Progenitor cell of endocrine pancreas (in vitro differentiated cells): ENCODE measurements around the gene MAPK10. TPM values are rescaled to one million over a fixed set of nuclear protein-coding genes. Genes with fewer than 3 reads are reported as not detected.

ENCODE experiments used
- DNase-seq: peaks from one replicate; pipeline ENCODE4 v3.0.0; 2021; ENCODE audit warnings: low spot score; ENCODE audit not compliant: unreplicated experiment
- H3K27ac Mint-ChIP-seq: 2 replicates; pipeline ENCODE4 v1.8.0; 2021; ENCODE audit warnings: mild to moderate bottlenecking, moderate library complexity, mixed read lengths
- H3K27me3 Mint-ChIP-seq: 2 replicates; pipeline ENCODE4 v1.8.0; 2021; ENCODE audit warnings: mixed read lengths
- H3K36me3 Mint-ChIP-seq: 2 replicates; pipeline ENCODE4 v1.8.0; 2022; ENCODE audit warnings: mixed read lengths; ENCODE audit not compliant: insufficient read depth
- H3K4me1 Mint-ChIP-seq: 2 replicates; pipeline ENCODE4 v1.8.0; 2021; ENCODE audit warnings: low read depth, mixed read lengths
- H3K4me3 Mint-ChIP-seq: 2 replicates; pipeline ENCODE4 v1.8.0; 2021; ENCODE audit warnings: low read depth, mild to moderate bottlenecking, moderate library complexity, mixed read lengths
- H3K9me3 Mint-ChIP-seq: 2 replicates; pipeline ENCODE4 v1.8.0; 2021; ENCODE audit warnings: low read depth, mixed read lengths
- CTCF ChIP-seq: fragments of 200-600 bp; sonication (generic); IDR thresholded peaks from one replicate; pipeline ENCODE4 v1.5.0; 2021; ENCODE audit warnings: antibody characterized with exemption, mild to moderate bottlenecking; ENCODE audit not compliant: unreplicated experiment
- total RNA-seq: library from RNA; stranded (reverse); gene quantifications from 2 replicates; pipeline ENCODE4 v1.2.1, GENCODE V29; 2021

MAPK10 gene
- total RNA-seq, 1 donor from 2014 or later, result 21.4 TPM

GRCh38 chr4:86221002-86221401 is 138.9 kb downstream of the MAPK10 start:
- H3K27ac Mint-ChIP-seq, result peak overlapping the region; percentile 34
- no peaks in the 10 kb centered on the region for H3K27me3 Mint-ChIP-seq
- no peak for DNase-seq
- H3K9me3 Mint-ChIP-seq, result peaks cover 3% of the 10 kb centered on the region
- H3K36me3 Mint-ChIP-seq, result no peaks in the 10 kb centered on the region
- peaks cover 7% of the 10 kb centered on the region for H3K4me1 Mint-ChIP-seq
- TF ChIP-seq CTCF, result no peak
- no peak overlapping the region for H3K4me3 Mint-ChIP-seq

DNA sequence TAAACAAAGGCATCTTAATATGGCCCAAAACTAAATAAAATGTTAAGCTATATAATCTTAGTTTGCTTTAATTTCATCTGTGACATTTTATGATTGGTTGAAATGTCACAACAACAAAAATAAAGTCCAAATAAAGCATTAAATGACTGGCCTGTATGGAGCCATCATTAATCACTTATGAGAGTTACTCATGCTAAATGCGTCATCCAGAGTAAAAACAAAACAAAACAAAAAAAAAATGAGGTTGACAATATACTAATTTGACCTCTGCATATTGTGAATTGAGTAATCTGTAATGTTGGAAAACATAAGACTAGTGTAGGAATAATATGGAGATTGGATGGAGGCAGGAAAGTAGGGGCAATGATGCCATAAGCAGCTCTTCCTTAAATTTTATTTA is 139.7 kb downstream of the MAPK10 start:
- DNase-seq, result no peak
- TF ChIP-seq CTCF, result no peak
- Mint-ChIP-seq H3K27ac (no peak overlapping the region), H3K4me3 (no peak overlapping the region), H3K4me1 (peaks cover 7% of the 10 kb centered on the region), H3K9me3 (peaks cover 5% of the 10 kb centered on the region), H3K27me3 (no peaks in the 10 kb centered on the region), H3K36me3 (no peaks in the 10 kb centered on the region)

GRCh38 chr4:86218746-86219473 is 140.9 kb downstream of the MAPK10 start:
- no peak for DNase-seq
- TF ChIP-seq CTCF, result no peak
- peaks cover 4% of the 10 kb centered on the region for H3K36me3 Mint-ChIP-seq
- H3K4me1 Mint-ChIP-seq, result peaks cover 7% of the 10 kb centered on the region
- H3K27ac Mint-ChIP-seq, result peak overlapping the region; percentile 12
- no peaks in the 10 kb centered on the region for H3K27me3 Mint-ChIP-seq
- no peak overlapping the region for H3K4me3 Mint-ChIP-seq
- peaks cover 13% of the 10 kb centered on the region for H3K9me3 Mint-ChIP-seq

GRCh38 chr4:86203176-86203575 is 156.7 kb downstream of the MAPK10 start:
- Mint-ChIP-seq H3K27ac (no peak overlapping the region), H3K27me3 (no peaks in the 10 kb centered on the region), H3K4me3 (no peak overlapping the region), H3K4me1 (no peaks in the 10 kb centered on the region), H3K36me3 (peaks cover 2% of the 10 kb centered on the region), H3K9me3 (no peaks in the 10 kb centered on the region)
- TF ChIP-seq CTCF, result no peak
- no peak for DNase-seq

DNA sequence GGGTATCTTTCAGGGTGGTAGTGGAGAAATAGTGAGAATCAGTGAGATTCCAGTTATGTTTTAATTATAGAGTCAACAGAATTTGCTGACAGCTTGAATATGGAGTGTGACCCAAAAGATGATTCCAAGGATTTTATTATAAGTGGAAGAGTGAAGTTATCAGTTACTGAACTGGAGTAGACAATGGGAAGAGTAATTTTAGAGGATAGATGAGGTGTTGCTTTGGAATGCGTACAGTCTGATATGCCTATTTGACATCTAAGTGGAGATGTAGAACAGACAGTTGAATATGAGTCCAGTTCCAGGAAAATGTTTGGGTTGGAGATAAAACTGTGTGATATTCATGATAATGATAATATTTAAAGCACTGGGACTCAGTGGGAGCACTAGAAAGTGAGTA is 174.2 kb downstream of the MAPK10 start:
- DNase-seq, result no peak
- Mint-ChIP-seq H3K27ac (no peak overlapping the region), H3K36me3 (peaks cover 10% of the 10 kb centered on the region), H3K4me3 (no peak overlapping the region), H3K9me3 (peaks cover 16% of the 10 kb centered on the region), H3K27me3 (no peaks in the 10 kb centered on the region), H3K4me1 (peaks cover 5% of the 10 kb centered on the region)
- no peak for TF ChIP-seq CTCF
